ENCODE results near the gene RAD51C.
"Not testable (repeated sequence)": the region's sequence is repeated elsewhere in the genome, so short reads cannot be mapped to it uniquely, and the experiment has no call there.

Gene RAD51C

DNA sequence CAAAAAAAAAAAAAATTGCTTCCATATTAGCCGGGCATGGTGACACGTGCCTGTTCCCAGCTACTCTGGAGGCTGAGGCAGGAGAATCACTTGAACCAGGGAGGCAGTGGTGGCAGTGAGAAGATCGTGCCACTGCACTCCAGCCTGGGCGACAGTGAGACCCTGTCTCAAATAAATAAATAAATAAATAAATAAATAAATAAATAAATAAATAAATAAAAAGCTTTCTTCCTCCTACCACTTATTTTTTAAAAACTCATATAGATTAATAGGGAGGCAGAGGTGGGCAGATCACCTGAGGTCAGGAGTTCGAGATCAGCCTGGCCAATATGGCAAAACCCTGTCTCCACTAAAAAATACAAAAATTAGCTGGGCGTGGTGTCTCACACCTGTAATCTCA, 7.9 kb upstream of the RAD51C start:
- not testable (repeated sequence) for DNase-seq

DNA sequence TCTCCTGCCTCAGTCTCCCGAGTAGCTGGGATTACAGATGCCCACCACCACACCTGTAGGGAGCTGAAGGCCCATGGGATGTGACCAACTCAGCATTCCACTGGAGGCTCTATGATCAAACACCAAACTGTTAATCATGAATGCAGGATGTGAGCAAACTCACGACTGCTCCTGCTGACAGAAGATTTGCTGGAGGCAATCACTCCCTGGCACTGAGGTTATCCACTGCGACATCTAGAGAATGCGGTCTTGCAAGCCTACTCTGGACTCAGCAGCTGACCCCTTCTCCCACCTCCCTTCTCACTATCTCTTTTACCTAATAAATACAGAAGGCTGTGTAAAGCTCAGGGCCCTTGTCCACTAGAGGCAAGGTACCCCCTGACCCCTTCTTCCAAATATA, 5.4 kb upstream of the RAD51C start:
- no peak for DNase-seq

DNA sequence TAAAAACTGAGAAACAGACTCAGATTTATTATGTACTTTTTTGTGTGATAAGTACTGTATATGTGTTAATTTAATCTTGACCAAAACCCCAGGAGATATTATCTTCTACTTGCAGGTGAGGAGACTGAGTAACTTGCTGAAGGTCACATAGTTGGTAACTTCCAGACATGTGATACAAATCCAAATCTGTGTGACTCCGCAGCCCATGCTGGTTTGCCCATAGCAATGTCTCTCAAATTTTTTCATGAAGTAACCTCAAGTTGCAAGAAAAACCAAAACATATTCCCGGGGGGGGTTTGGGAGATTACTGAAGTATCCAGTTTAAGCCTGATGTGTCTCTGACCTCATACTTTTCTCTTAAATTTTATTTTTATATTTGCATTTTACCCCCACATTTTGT, 3.9 kb upstream of the RAD51C start:
- DNase-seq = no peak

- DNase-seq = not testable (repeated sequence)
These were observed 2.4 kb upstream of the RAD51C start for GRCh38 chr17:58690033-58690432.

DNA sequence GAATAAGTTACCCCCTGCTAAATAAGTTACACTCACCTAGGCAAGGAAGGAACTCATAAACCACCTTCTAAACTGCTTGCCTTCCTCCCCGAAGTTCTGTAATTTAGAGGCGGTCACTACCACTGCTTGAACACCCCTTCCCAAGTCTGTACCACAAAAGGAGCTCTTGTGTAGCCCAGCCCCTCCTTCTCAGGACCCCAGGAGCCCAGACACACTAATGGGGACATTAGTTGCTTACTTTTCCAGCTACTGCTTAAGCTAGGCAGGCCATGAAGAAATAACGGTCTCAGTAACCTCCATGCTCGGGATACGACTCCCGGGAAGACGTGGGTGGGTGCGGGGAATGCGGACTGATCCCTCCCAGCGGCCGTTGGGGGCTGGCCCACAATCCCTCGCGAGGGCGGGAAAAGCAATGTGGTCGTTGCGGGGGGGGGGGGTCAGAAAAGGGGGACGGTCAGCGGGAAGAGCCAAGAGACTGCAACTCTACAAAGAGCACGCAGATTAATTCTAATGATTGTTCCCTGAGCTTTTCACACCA, 632 bp upstream of the RAD51C start, which contains the start of gene TEX14:
Gene TEX14 (minus strand): TSS at position 345 of the 538 bp plus-strand sequence. CDS start 40,044 bp downstream, outside the sequence.
- no peak for DNase-seq

DNA sequence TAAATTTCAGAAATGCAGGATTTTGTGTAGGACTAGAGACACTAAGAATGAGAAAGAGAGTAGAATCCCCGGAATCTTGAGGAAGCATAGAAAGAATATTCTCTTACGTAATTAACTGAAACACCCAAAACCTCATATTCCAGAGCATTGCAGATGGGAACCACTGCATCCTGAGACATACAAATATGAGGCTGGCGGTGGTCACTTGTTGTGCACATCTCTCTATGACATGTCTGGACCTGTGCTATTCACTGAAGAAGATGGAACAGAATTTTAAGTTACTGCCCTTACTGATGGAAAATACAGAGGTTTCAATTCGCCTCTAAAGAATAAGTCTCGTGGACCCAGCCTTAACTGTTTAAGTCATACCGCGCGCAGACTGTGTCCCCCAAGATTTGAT, 806 bp downstream of the RAD51C start:
- no peak for DNase-seq

DNA sequence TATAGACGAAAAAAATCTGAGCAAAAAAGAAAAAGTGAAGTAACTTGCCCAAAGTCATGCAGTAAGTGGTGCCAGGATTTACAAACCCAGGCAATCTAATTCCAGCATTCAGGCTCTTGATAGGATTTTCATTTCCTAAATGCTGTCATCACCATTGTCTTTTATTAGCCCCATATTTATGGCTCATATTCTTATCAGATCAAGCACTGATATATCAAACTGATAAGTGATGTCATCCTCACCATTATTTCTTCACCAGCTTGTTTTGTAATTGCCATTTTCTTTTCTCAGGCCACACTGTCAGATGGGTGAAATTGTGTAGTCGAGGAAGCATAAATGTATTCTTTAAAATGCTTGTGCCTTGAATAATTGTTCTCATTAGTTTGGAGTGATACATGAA, 1.3 kb downstream of the RAD51C start:
- no peak for DNase-seq

- DNase-seq = no peak
These were observed 1.9 kb downstream of the RAD51C start for GRCh38 chr17:58694302-58694701.

DNA sequence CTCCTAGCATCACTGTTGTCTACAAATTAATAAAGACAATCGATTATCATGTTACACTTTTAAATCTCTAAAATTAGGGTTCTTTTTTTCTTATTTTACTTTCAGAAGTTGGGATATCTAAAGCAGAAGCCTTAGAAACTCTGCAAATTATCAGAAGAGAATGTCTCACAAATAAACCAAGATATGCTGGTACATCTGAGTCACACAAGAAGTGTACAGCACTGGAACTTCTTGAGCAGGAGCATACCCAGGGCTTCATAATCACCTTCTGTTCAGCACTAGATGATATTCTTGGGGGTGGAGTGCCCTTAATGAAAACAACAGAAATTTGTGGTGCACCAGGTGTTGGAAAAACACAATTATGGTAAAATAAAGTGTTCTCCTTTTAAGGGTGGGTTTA, 2.4 kb downstream of the RAD51C start:
- no peak for DNase-seq

DNA sequence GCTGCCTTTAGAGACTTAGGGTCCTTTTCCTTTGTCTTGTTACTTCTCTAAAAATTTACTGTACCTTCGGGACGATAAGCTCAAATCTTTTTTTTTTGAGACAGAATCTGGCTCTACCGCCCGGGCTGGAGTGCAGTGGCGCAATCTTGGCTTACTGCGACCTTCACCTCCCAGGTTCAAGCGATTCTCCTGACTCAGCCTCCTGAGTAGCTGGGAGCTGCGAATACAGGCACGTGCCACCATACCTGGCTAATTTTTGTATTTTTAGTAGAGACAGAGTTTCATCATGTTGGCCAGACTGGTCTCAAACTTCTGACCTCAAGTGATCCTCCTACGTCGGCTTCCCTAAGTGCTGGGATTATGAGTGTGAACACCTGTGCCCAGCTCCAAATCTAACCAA, 7.4 kb downstream of the RAD51C start:
- no peak for DNase-seq

GRCh38 chr17:58702045-58702476, 9.7 kb downstream of the RAD51C start:
- DNase-seq = no peak

DNA sequence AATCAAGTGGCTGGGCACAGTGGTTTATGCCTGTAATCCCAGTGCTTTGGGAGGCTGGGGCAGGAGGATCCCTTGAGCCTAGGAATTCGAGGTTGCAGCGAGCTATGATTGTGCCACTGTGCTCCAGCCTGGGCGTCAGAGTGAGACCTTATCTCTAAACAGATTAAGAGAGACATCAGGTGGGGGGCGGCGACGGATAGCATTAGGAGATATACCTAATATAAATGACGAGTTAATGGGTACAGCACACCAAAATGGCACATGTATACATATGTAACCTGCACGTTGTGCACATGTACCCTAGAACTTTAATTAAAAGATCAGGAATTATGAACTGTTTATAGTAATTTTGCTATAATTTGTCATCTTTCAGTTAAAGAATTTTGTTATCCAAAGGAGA, 10.3 kb downstream of the RAD51C start:
- no peak for DNase-seq

DNA sequence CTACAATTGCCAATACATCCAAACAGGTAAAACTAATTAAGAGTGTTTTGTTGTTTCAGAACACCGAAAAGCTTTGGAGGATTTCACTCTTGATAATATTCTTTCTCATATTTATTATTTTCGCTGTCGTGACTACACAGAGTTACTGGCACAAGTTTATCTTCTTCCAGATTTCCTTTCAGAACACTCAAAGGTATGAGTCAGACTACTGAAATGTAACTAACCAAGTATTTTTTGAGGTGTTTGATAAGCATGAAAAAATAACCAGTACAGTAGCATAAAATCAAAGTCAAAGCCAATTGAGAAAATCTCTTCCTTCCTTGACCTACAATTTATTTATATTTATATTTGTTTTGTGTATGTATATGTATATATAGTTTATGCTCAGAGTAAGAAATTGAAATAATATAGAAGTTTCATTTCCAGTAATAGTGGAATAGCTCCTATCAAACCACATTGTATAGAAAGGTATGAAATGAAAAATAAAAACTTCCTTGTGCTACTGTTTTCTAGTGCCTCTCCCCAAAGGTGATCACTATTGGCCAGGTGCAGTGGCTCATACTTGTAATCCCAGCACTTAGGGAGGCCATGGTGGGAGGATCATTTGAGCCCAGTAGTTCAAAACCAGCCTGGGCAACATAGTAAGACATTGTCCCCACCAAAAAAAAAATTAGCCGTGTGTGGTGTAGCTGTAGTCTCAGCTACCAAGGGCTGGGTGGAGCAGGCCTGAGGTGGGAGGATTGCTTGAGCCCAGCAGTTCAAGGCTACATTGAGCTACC, 10.9 kb downstream of the RAD51C start:
- DNase-seq = no peak

DNA sequence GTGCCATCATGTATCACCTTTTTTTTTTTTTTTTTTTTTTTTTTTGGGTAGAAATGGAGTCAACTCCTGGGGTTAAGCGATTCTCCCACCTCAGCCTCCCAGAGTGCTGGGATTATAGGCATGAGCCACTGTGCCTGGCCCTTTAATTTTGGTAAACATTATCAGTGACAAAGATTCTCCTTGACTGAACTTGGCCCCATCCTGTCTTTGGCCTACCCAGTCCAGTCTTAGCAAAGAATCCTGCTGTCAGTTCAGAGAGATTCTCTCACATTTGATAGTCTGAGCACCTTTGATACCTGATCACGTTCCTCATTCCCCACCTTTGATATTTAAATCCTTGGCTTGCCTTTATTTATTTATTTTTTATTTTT, 11.5 kb downstream of the RAD51C start:
- DNase-seq = no peak

- DNase-seq = no peak
These were observed 14.1 kb downstream of the RAD51C start for GRCh38 chr17:58706351-58707140.

- peak; percentile 4 for DNase-seq
These were observed 18.6 kb downstream of the RAD51C start for GRCh38 chr17:58710948-58711552.

DNA sequence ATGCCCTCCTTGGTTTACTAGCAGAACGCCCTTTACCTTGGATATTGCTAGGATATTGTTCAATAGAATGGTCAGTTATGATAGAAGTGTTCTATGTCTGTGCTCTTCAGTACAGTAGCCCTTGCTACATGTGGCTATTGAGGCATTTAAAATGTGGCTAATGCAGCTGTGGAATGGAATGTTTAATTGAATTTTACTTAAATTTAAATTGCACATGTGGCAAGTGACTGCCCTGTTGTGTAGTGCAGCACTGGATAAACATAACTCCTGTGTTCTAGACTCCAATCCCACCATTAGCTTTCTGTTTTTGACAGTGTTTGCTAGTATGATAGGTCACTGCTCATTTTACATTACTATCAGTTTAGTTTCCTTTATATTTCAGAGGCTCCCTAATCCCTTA, 29.9 kb downstream of the RAD51C start:
- no peak for DNase-seq

DNA sequence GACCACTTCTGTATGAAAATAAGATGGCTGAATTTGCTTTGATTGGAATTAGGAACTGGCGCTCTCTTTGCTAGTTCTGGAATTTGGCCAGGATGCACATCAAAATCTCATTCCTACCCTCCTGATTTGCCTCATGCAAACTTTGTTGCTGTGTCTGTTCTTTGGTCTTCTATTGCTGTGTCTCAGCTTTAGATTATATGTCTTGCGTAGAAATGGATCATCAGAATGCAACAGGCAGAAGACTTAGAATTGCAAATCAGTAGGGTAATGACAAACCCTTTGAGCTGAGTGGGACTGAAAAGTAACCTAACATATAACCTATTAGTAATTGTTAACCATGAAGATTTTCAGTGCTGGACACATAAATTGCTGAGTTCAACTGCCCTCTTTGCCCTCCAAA, 30.3 kb downstream of the RAD51C start:
- DNase-seq = no peak

DNA sequence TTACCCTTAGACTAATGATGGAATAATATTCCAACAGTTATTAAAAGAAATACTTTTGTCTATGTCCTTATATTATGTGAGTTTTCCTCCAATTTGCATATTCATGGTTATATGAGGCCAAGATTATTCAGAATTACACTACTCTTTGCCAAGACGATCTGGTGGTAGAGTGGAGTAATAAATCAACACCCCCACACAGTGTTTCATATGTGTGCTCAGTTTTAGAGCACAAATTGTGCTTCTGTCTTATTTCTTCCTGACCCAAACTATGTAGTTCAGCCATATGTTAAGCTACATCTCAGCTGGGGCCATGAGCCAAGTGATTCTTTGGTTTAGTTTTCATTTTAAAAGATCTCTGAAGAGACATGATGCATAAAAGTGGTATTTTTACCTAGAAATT, 36.4 kb downstream of the RAD51C start:
- DNase-seq = no peak

DNA sequence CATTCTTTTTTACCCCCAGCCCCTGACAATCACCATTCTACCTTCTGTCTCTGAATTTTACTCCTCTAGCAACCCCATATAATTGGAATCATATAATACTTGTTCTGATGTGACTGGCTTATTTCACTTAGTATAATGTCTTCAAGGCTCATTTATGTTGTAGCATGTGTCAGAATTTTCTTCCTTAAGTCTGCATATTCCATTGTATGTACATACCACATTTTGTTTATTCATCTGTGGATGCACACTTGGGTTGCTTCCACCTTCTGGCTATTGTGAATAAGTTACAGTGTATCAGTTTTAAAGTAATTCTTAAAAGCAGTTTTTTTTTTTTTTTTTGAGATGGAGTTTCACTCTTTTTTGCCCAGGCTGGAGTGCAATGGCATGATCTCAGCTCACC, 38.5 kb downstream of the RAD51C start:
- DNase-seq = no peak

DNA sequence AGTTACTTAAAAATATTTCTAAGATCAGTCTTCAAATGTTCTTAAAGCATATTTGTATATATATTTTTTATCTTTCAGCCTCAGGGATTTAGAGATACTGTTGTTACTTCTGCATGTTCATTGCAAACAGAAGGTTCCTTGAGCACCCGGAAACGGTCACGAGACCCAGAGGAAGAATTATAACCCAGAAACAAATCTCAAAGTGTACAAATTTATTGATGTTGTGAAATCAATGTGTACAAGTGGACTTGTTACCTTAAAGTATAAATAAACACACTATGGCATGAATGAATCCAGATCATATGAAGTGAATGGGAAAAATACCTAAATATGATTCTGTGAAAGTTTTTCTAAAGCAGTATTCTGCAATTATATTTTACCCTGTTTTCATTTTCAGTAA, 41.6 kb downstream of the RAD51C start:
- DNase-seq = no peak

DNA sequence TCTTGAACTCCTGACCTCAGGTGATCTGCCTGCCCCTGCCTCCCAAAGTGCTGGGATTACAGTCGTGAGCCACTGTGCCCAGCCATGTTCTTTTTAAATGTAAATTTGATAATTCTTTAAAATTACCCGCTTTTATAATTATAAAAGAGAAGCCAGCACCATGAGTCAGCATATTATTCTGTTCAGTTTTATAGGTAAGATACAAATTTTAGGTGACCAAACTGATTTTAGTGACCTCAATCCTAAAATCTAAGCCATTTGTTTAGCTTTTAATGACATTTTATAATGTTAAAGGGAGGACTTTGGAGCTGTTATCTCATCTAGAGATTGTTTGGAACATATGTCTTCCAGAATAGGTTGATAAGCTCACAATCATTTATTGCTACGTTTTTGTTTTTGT, 42.4 kb downstream of the RAD51C start:
- no peak for DNase-seq

- DNase-seq = no peak
These were observed 48.8 kb downstream of the RAD51C start for GRCh38 chr17:58741121-58741625.

Measured in GF-D8 (cell line).